GM13977 (cell line): ENCODE data around the gene RPL28.

Source experiments
- DNase-seq: peaks from one replicate; pipeline ENCODE4 v3.0.0; 2012; ENCODE audit warnings: low spot score
- in situ Hi-C: fragments of 300-500 bp; cut with MboI; formaldehyde crosslinking; loops from one replicate; pipeline ENCODE4 v1.12.0; 2022; ENCODE audit warnings: low sequenced_read_pairs, low pct_unique_long_range_greater_than_20kb, mixed read lengths, inconsistent platforms; ENCODE audit not compliant: unreplicated experiment
- TF ChIP-seq, protein P1 (sequence below): IDR thresholded peaks from 2 replicates; pipeline ENCODE4 v1.5.1; 2012; ENCODE audit warnings: mild to moderate bottlenecking, control low read depth; ENCODE audit not compliant: insufficient read depth; ENCODE audit errors: extremely low read depth, missing control alignments

The RPL28 gene

DNA sequence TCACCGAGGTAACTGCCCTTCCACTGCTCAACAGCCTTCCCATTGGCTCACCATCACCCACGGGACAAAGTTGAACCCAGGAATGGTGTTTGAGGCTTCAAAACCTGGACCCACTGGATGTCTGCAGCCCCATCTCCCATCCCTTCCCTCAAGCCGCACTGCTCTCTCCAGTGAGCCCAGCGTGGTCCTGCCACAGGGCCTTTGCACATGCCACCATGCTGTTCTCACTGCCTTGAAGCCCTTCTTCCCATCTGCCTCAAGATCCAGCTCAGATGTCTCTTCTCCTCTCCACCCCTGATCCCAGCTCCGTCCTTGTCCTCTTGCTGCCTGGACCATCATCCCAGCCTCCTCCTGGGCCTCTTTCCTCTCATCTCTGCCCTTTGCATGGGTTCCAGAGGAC is 53.3 kb downstream of the RPL28 start:
- TF ChIP-seq, protein P1, sequence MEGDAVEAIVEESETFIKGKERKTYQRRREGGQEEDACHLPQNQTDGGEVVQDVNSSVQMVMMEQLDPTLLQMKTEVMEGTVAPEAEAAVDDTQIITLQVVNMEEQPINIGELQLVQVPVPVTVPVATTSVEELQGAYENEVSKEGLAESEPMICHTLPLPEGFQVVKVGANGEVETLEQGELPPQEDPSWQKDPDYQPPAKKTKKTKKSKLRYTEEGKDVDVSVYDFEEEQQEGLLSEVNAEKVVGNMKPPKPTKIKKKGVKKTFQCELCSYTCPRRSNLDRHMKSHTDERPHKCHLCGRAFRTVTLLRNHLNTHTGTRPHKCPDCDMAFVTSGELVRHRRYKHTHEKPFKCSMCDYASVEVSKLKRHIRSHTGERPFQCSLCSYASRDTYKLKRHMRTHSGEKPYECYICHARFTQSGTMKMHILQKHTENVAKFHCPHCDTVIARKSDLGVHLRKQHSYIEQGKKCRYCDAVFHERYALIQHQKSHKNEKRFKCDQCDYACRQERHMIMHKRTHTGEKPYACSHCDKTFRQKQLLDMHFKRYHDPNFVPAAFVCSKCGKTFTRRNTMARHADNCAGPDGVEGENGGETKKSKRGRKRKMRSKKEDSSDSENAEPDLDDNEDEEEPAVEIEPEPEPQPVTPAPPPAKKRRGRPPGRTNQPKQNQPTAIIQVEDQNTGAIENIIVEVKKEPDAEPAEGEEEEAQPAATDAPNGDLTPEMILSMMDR, result no peak
- no peak for DNase-seq
- in situ Hi-C loops, result no loop called here

DNA sequence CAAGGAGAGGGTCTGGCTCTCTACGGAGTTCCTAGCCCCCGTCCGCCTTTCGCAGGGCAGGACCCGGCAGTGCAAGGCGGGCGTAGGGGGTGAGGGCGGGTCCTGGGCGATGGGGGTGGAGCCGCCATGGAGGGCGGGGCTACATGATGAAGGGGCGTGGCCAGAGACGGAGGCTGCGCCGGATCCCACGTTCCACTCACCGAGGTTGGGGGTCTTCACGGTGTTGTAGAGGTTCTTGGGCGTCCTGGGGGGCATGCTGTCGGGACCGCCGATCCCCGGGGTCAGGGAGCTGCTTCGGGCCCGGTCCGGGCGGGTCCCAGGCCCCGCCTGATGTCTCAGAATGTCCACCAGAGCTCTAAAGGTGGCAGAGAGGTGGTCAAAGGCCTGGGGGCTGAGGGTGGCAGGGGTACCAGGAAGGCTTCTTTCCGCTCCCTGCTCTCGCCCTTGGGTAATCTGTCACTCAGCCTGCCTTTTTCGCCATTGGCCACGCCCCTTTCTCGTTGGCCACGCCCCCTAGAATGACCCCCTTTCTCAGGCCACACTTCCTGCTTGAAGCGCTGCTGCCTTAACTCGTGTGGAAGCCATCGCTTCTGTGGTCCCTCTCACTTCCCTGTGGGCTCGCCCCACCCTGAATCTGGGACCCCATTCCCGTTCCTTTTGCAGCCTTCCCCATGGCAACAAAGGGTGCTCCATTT is 54.8 kb downstream of the RPL28 start:
- in situ Hi-C loops, result no loop called here
- peak; percentile 77 for DNase-seq

DNA sequence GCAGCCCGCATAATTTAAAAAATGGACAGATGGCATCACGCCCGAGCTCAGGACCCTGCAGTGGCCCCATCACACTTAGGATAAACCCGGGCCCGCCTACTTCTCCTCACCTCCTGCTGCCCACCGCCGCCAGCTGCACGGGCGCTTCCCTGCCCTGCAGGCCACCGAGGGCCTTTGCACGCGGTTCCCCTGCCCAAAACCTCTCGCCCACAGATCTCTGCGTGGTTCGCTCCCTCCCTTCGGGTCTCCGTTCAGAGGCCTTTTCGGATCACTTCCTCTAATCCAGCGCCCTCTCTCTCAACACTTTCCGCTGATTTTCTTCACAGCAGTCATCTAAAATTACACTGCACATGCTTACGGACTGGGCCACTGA is 55.6 kb downstream of the RPL28 start:
- TF ChIP-seq, protein P1, result no peak
- no peak for DNase-seq
- in situ Hi-C loops, result no loop called here

More for the DNA sequence above, 54.8 kb downstream of the RPL28 start:
- TF ChIP-seq, protein P1, result no peak

DNA sequence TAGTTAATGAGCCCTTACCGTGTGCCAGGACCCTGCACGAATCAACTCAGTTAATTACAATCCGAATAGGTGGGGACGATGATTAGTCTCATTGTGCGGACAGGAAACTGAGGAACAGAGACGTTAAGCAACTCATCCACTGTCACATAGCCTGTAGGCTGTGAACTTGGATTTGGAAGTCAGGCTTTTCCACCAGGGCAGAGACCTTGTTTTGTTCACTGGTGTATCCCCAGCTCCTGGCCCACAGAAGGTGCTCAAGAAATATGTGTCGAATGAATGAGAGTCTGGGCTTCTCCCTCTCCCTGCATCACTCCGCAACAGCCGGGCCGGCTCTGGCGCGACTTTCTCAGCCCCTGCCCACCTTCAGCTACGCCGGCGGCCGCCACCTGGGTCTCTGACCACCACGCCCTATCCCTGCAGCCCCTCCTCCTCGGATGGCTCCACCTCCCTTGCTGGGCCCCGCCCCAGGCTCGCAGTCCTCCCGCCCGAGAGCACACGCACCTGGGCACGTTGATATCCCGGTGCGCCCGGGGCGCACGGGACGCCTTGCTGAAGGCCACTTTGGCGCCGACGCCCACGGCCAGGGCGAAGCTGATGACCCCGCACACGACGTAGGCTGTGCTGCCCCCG is 56.1 kb downstream of the RPL28 start:
- TF ChIP-seq, protein P1, result no peak
- in situ Hi-C loops, result no loop called here
- no peak for DNase-seq

DNA sequence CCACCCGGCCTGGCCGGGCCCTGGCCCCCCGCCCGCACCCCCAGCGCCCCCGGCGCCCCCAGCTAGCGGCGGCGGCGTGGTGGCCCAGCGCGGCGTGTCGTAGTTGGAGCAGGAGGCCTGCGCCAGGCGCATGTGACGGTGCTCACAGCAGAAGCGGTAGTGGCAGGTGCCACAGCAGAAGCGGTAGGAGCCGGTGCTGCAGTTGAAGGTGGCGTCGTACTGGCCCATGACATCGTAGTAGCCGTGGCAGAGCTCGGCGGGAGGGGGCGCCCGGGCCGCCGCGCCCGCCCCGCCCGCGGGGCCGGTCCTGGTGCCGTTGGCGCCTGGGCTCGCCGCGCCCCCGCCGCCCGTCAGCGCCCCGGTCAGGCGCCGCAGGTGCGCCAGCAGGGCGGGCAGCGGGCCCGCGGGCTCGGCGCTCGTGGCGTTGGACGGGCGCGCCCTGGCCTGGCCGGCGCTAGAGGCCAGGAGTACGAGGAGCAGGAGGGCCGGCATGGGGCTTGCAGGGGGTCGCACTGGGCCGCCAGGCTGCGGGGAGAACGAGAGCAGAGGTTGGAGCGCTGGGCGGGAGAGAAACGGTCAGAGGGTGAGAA is 56.7 kb downstream of the RPL28 start:
- in situ Hi-C loops, result no loop called here

DNA sequence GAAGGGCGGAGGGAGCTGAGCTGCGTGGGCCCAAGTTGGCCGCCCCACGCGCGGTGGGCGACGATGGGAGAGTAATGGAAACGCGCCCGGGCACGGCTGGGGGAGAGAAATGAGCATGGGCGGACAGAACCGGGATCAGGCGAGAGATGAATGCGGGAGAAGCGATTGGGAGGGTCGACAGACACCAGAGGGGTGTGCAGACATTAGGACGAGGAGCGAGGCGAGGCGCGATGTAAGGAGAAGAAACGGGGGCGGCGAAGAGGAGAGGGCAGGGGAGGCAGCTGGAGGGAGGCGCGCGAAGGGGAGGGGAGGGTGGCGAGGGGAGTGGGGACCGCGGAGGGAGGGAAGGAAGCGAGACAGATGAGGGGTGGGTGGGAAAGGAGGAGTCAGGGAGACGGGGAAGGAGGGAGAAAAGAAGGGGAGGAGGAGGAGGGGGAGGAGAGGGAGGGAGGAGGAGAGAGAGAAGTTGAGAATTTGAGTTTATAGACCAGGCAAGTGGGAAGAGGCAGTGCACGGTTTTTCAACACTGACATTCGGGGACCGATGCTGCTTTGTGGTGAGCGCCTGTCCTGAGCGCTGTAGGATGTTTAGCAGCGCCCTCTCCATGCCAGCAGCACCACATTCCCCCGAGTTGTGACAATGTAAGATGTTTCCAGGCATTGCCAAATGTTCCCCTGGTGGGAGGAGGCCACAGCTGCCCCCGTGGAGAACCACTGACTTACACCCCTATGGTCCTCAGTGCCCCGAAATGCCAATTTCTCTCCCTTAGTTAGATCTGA is 57.5 kb downstream of the RPL28 start, which contains the start of gene SHISA7:
Gene SHISA7, minus strand, starts transcription at position 256 of the 779 bp plus-strand sequence. CDS start 437 bp downstream, outside the sequence.
- TF ChIP-seq, protein P1, result no peak
- in situ Hi-C loops, result no loop called here
- DNase-seq, result no peak

More for the DNA sequence above, 56.7 kb downstream of the RPL28 start:
- no peak for DNase-seq
- TF ChIP-seq, protein P1, result no peak
